NCI-H1930 (cell line): ENCODE results near the gene MCM3AP.

Source experiments
- DNase-seq, 2 experiments: peaks; one replicate each; lab custom pipeline; 2025; lab: John Stamatoyannopoulos, UW

Gene MCM3AP

GRCh38 chr21:46185716-46186115 lies 99.7 kb downstream of the MCM3AP start:
- DNase-seq, result no peak
